Daoy (cell line): ENCODE data around the gene ZNF581. TPM values are rescaled to one million over a fixed set of nuclear protein-coding genes. Genes with fewer than 3 reads are reported as not detected.

ENCODE experiments used
- DNase-seq: peaks from one replicate; pipeline ENCODE4 v3.0.0-alpha.2; 2015; ENCODE audit warnings: low read depth
- total RNA-seq: library from RNA; depleted of rRNA; stranded (reverse); fragments of >200 nt; shearing (Covaris generic); gene quantifications from 2 replicates; pipeline ENCODE4 v1.2.3, GENCODE V29; 2014

Gene ZNF581
- total RNA-seq, 1 experiment from 2014 or later = 15.9 TPM

DNA sequence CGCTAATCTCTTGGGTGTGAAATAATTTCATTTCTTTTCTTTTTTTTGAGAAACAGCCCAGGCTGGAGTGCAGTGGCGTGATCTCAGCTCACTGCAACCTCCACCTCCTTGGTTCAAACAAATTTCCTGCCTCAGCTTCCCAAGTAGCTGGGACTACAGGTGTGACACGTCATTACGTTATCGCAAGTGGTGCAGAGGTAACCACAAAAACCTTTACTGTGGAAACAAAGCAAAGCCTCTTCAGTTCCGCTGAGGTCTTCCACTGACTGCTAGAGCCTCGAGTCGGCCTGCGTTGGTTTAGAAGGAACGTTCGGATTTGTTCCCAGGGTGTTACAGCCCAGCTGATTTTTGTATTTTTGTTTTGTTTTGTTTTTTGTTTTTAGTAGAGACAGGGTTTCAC, 17.1 kb upstream of the ZNF581 start:
- DNase-seq = no peak

DNA sequence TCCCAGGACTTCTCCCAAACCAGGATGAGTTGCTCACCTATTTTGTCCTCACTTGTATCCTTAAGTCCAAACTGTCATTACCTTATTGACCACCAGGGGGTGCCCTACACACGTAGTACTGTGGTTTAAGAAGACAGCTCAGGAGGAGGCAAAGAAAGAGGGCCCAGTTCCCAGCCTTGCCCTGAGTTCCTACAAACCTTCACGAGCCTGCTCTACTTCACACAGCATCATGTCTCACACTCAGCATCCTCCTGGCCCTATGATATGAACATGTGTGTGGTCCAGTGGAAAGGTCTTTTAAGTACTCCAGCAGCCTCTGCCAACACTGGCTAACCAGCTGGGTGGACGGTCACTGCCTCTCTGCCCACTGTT, 11.0 kb upstream of the ZNF581 start:
- peak; percentile 87 for DNase-seq

DNA sequence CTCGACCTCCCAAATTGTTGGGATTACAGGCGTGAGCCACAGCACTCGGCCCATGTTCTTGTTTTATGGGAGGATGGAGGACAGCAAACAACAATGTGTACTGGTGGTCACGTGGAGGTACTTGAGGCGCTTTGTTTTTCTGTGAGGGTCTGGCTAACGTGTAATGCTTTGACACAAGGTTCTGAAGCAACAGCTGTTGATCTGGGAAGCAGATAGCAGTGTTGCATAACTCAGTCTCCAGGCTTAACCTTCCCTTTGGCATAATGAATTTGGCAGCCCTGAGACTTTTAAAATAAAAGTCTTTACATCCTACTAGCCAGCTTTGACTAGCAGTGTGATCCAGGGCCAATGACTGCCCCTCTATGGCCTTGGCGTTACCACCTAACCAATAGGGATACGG, 9.6 kb upstream of the ZNF581 start:
- no peak for DNase-seq

DNA sequence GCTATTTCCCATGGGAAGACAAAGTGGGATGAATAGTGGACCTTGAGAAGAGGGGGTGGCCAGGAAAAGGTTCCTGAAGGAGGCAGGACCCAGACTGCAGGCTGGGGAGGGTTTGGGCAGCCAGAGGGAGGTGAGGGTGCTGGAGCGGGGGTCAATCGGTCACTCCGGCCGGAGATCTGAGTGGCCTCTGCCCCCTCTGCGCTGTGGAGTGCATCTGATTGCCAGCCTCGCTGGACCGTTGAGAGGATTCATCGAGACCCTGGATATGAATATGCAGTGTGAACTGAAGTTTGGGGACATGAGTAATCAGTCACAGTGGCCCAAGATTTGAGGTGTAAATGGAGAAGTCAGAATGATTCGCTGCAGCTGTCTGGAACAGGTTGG, 8.1 kb upstream of the ZNF581 start:
- no peak for DNase-seq

DNA sequence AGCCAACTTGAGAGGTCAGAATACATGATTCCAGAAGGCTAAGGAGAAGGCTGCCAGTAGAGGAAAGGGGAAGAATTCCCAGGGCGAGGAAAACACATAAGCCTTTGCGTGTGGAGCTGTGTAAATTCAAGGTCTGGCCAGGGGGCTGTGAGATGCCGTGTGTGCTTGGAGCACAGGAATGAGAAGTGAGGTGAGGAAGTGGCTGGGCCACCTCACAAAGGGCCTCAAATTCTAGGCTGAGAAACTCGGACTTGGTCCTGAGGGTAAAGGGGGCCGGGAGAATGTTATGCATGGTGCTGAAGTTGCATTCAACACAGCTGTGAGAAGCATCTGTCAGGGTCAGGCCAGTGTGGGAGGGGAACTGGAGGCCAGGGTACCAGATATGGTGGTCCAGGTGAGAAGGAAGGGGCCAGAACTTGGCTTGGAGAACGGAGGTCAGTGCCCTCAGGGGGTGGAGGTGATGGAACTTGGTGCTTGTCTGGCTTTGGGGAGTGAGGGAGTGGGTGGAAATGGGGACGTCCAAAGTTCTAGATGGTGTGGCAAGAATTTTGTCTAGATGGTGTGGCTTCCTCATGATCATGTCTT, 7.5 kb upstream of the ZNF581 start:
- DNase-seq = no peak

DNA sequence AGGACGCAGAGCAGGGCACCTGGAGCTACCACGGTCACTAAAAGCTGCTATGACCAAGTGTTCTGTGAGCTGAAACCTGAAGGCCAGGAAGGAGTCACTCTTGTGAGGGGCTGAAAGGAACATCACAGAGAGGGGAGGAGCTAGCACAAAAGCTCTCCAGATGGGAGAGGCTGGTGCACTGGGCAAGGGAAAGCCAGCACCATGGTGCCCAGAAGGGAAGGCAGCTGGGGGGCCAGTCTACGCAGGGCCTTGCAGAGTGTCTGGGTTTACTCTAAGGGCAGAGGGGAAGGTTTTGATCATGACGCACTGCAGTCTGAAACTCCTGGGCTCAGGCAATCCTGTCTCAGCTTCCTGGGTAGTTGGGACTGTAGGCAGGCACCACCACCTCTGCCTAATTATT, 6.7 kb upstream of the ZNF581 start:
- no peak for DNase-seq

DNA sequence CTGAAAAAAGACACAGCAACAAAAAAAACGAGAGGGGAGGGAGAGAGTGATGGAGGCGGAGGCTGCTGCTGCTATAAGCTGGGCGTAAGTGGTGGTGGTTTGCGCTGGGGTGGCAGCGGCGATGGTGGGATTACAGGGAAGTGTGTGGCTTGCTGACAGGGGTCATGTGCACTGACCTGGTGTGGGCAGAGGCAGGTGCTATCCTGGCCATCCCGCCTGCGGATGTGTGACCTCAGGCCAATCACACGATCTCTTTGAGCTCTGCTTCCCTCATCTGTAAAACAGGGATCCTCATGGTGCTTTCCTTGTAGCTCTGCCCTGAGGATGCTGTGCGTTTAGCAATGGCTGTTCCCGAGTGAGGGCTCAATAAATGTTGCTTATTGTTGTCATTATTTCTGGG, 5.9 kb upstream of the ZNF581 start:
- DNase-seq = no peak

DNA sequence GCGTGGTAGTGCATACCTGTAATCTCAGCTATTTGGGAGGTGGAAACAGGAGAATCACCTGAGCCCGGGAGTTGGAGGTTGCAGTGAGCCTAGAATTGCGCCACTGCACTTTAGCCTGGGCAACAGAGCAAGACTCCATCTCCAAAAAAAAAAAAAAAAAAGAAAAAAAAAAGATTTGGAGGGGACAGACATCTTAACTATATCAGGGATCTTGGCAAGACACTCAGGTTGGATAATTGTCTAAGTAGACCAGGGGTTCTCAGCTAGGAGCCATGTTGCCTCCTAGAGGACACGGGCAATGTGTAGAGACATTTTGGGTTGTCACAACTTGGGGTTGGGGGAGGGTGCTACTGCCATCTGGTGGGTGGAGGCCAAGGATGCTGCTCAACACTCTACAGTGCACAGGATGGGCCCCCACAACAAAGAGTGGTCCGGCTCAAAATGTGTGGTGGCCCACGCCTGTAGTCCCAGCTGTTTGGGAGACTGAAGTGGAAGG, 4.5 kb upstream of the ZNF581 start:
- DNase-seq = peak; percentile 49

DNA sequence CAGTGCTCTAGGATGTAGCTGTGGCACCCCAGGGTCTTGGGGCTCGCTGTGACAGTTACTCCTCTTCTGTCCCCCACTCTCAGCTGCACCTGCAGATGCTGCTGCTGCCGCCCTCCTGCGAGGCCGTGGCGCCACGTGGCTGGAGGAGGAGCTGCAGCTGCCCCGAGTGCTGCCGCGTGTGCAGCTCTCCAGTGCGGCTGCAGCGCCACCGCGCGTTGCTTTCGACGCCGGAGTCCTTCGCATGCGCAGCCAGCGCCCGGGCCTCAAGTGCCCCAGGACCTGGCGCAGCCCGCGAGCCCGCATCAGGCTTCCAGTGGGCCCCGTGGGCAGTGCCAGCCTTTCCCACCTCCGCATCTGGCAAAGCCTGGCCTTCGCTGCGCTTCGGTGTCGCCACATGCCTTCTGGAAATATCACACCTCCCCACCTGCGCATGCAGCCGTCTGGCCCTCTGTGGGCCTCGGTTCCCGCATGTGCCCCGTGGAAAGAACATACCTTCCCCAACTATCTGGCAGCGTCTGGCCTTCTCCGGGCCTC, 3.3 kb upstream of the ZNF581 start:
- no peak for DNase-seq

DNA sequence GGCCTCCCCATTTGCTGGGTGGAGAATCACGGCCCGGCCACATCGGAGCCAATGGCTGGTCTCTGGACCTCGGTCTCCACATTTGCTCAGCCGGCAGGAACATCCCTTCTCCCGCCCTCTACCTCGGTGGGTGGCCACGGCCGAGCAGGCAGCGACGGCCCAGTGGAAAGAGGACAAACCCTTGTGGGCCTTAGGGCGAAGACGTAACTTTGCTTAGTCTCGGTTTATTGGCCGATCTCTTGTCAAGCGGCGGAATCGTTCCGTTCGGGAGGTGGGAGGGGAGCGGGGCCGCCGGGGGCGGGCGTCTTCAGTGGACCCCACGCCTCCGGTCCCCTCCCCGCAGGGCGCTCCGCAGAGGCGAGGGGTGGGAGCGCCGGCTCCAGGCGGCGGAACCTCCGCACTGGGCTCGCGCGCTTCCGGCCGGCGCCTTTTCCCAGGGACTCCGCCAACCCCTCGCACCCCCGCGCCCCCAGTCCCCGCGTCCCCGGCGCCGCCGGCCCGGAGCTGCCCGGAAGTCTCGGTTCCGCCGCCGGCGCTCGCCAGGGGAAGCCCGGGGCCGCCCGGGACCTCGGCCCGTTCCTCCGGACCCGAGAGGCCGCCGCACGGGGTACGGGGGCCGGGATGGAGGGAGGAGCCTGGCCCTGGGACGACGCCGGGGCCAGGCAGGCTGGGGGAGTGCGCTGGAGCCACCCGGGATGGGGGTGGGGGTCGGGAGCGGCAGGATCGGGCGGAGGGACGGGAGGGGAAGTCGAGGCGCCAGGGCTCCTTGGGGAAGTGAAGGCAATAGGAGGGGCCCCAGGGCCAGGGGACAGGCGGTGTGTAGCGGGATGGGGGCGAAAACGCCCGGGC, 2.6 kb upstream of the ZNF581 start, which contains the start of gene ZNF580:
Gene ZNF580, plus strand, starts transcription at position 426 of the 849 bp plus-strand sequence. CDS start 1,507 bp downstream, outside the sequence.
- peak; percentile 76 for DNase-seq

DNA sequence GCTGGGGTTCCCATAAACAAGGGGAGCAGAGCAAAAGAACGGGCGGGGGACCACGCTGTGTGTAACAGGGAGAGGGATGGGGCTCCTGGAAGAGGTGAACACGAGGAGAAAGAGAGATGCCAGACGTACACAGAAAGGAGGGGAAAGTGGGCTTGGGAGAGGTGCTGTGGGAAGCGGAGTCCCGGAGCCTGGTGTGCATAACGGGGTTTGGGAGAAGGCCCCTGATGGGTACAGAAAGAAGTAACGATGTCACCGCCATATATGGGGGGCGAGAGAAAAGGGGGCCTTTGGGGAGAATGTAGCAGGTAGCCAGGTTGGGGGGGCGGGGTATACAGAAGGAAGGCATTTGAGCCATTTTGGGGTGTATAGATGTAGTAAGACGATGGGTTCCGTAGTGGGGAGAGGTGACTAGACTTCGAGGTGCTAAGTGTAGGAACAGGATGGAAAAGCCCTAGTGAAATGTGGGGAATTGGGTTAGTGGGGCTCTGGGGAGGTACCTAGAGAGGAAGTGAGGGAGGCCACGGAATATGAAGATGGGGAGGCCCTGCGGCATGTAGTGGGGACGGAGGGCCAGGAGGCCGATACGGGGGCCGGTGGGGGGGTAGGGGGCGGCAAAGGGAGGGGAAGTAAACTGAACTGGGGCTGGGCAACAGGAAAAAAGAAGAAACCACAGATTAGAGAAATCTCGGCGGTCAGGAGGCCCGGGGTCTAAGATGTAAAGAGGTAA, 1.9 kb upstream of the ZNF581 start:
- DNase-seq = no peak

DNA sequence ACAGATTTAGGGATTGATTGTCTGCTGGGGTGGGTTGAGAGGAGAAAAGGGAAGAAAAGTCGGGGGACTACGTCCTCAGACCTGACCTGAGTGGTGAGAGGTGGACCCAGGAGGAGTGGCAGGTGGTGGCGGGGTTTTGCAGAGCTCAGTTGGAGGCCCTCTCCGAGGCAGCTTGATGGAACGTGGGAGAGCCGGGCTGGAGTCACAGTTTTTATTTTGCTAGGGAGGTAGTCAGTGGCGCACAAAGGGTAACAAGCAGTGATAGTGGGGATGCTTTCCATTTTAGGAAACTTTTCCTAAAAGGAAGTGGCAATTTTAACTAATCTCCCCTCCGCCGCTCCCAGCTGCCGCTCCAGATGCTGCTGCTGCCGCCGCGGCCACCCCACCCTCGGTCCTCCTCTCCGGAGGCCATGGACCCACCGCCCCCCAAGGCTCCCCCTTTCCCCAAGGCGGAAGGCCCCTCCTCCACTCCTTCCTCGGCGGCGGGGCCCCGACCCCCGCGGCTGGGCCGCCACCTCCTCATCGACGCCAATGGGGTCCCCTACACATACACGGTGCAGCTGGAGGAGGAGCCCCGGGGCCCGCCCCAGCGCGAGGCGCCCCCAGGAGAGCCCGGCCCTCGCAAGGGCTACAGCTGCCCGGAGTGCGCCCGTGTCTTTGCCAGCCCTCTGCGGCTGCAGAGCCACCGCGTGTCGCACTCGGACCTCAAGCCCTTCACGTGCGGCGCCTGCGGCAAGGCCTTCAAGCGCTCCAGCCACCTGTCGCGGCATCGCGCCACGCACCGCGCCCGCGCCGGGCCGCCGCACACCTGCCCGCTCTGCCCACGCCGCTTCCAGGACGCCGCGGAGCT, 1.1 kb upstream of the ZNF581 start:
- DNase-seq = peak; percentile 48

DNA sequence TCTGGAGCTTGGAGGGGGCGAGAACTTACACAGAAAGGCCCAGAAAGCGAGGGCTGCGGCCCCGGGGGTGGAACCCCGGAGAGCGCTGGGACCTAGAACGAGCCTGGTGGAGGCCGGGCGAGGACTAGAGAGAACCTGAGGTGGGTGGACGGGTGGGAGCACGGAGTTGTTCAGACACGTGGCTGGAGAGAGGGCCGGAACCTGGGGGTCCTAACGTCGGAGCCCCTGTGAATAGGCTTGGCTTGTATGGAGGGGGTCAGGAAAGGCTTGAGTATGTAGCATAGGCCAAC, 383 bp downstream of the ZNF581 start:
- DNase-seq = no peak

DNA sequence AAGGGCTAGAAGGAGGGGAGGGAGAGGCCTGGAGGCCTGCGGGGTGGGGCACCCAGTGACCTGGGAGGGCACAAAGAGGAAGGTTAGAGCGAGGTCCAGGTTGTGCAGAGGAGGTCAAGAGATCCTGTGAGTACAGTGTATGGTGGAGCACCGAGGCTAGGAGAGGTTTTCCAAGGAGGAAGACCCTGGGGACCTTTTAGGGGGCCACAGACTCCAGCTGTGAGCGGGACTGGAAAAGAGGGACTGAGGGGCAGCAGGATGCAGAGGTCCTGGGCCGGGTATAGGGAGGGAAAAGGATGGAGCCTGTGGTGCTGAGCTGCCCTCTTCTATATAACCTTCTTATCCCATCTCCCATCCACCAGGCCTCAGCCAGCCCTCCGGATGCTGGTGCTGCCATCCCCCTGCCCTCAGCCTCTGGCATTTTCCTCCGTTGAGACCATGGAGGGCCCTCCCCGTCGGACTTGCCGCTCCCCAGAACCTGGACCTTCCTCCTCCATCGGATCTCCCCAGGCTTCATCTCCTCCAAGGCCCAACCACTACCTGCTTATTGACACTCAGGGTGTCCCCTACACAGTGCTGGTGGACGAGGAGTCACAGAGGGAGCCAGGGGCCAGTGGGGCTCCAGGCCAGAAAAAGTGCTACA, 863 bp downstream of the ZNF581 start:
- no peak for DNase-seq

DNA sequence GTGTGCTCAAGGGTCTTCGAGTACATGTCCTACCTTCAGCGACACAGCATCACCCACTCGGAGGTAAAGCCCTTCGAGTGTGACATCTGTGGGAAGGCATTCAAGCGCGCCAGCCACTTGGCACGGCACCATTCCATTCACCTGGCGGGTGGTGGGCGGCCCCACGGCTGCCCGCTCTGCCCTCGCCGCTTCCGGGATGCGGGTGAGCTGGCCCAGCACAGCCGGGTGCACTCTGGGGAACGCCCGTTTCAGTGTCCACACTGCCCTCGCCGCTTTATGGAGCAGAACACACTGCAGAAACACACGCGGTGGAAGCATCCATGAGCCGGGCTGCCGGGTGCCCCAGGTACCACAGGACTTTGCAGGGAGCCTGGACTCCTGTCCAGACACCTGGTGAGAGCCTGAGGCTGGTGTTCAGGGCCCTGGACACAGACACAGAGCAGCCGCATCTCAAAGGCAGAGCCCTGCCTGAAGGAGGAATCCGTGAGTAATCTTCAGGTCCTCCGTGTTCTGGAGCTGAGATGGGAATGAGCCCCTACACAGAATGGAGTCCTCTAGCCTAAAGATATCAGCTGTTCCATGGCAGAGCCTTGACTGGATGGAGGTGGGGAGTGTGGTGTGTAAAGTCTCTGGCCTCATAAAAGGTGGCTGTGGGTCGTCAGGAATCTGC, 1.5 kb downstream of the ZNF581 start:
- no peak for DNase-seq

DNA sequence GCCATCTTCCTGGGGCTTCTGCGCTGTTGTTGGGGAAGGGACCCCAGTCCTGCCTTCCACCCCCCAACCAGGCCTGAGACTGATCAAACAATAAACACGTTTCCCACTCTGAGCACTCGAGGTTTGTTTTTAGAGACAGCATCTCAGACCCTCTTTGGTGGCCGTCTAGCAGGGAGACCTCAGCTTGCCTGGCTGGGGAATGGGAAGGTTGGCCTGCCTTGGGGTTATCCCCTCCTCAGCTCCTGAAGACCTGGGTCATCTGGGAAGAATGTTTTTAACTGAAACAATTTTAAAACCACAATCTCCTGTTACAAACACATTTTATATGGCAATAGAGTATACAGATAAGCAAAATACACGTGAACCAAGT, 2.0 kb downstream of the ZNF581 start:
- no peak for DNase-seq

DNA sequence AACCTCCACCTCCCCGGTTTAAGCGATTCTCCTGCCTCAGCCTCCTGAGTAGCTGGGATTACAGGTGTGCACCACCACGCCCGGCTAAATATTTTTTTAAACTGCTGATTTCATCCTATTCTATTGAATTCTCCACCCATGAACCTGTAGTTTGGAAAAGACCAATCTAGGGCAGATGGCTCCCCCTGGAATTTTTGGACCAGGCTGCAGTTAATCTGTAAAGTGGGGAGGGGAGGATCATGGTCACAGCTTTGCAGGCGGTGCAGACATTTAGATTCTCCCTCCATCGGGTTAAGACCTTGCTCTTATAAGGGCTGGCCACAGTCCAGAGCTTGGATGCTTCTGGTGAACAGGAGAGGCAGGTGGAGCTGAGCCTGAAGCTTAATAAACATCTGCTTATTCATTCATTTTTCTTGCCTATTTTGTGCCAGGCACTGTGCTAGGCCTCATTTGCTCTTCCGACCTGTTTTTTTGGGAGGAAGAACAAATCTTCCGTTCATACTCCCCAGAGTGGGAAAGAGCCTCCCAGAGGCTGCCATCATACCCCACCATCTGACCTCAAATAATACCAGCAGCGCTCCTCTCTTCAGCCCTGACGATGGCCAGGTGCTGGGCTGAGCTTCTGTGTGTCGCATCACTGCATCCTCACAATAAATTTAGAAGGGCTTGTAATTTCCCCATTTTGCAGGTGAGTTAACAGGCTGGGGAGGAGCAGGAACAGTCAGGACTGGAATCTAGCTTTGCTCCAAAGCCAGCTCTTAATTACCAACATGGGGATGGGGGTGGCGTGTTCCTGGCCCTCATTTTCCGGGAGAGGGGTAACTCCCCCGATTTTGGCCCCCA, 3.7 kb downstream of the ZNF581 start:
- DNase-seq = no peak

DNA sequence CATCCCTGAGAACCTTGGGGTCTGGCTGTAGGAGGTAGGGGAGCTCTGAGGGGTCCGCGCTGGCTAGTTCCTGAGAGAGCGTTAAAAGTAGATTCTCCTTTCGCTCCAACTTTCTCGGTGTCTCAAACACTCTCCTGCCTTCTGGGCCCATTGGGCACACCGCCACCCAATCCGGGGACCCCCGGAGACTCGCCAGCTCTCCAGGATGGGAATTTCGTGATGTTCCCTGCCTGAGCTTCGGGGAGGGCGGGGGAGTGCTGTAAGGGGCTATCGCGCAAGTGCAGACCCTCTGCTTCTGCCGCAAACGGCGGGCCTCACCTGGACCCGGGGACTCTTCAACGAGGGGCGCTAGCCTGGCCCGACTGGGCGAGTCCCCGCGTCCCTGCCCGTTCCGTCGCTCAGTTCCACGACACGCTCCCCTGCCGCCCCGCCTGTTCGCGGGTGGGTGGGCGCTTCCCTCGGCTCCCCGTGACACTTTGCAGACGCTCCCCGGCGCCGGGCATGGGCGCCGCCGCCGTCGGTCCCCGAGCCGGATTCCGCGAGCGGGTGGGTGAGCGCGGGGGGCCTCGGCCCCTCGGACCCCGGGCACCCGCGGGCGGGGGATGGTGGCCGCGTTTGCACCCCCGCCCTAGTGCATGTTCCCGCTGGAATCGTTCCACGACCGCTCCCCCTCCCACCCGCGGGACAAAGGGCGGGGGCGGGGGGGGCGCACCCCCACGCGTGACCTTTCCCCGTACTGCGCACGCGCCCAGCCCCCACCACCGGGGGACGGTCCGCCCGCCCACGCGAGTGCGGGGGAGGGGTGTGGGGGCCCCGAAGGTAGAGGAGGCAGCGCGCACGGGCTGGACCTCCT, 4.5 kb downstream of the ZNF581 start, which contains the start of gene CCDC106:
Gene CCDC106, plus strand, starts transcription at position 481 of the 853 bp plus-strand sequence. CDS start 835 bp downstream, outside the sequence.
- peak; percentile 83 for DNase-seq
